Medulla oblongata (tissue), 1 donor: ENCODE results near the gene FARS2.
A peak's percentile ranks its signal among the peaks of the same experiment; 100 is the strongest.
"Not testable (repeated sequence)": the region's sequence is repeated elsewhere in the genome, so short reads cannot be mapped to it uniquely, and the experiment has no call there.

Source experiments
- DNase-seq: peaks from one replicate; pipeline ENCODE4 v3.0.0-alpha.2; 2015; ENCODE audit errors: extremely low spot score

Gene FARS2

DNA sequence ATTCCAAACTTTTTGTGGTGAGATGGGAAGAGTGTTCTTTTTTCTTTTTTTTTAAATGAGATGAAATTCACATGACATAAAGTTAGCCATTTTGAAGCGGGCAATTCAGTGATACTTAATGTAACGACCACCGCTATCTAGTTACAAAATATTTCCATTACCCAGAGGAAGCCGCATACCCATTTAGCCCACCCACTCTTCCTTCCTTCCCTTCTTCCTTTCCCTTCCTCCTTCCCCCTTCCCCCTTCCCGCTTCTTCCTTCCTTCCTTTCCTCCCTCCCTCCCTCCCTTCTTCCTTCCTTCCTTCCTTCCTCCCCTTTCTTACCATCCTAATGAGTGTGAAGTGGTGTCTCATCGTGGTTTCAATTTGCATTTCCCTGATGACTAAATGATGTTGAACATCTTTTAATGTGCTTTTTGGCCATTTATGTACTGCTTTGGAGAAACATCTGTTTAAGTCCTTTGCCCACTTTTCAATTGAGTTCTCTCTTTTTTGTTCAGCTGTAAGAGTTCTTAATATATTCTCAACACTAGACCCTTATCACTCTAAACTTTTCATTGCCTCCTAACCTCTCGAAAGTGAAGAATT is 371.1 kb downstream of the FARS2 start:
- no peak for DNase-seq

DNA sequence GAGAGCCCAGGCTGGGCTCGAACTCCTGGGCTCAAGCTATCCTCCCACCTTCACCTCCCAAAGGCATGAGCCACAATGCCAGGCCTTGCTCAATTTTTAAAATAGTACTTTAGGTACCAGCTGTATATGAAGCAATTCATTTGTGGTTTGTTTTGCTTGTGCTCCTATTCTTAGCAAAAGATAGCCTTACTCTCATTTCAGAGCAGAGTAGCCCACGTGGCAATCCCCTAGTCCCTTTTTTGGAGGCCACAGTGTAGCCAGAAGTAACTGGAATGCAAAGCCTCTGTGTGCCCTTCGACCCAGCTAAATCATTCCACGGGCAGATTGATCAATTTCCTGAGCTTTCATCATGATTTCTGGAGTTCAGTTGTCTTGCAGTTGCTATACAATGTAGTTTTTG is 373.2 kb downstream of the FARS2 start:
- DNase-seq: no peak

DNA sequence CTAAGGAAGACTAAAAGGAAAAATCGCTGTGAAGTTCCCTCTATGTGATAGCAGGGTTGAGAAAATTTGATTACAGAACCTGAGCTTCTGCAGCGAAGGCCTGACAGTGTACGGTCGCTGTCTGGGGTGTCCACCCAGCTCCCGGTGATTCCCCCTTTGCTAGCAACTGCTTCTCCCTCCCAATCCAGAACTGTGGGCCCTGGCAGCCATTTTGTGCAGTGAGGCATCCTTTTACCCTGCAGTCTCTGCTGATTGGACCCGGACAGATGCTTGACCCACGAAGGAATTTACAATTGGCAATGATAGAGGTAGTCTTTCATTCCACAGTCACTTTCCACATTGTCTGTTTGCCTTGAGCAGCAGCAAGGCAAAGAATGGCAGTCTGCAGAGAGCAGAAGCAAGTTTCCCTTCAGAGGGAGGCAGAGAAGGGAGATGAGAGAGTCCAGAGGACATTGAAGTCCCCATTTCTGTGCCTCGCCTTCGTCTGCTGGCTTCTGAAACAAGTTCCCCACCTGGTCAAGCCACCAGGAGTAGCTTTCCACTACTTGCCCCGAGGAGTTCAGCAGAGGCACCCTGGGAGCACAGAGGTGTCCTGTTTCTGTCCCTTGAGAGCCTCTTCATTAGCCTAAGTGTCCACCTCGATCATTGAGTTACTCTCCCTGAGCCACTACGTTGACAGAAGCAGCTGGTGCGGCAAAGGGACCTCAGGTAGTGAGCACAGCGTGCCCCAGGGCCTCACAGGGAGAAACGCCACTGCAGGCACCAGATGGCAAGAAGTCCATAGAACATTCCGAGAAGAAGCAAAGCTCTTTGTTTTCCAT is 375.1 kb downstream of the FARS2 start:
- no peak for DNase-seq

DNA sequence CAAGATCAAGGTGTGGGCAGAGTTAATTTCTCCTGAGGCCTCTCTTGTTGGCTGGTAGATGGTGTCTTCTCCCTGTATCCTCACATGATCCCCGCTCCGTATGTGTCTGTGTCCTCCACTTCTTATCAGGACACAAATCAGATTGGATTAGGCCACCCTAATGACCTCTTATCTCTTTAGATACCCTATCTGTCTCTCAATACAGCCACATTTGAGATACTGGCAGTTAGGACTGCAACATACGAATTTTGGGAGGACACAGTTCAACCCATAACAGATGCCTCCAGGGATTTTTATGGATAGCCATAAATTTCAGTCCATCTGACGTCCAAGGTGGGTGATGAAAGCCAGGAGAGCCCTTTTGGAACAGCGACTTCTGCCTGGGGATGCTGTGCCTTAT is 376.4 kb downstream of the FARS2 start:
- no peak for DNase-seq

DNA sequence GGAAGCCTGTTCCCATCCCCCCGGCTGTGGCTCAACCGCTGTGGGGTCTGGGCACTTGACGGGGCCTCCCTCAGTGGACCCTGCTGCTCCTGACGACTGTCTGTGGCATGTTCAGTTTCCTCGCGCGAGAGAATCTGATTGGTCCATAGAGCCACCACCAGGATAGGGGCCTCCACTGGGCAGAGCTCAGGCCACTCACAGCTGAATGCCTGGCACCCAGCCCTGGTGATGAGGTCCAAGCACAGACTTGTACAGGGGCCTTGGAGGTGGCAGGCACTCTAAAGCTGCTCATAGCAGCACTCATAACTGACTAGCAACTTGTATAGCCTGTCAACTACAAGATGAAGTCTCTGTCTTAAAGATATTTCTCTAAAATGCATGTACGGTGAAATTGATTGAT is 377.4 kb downstream of the FARS2 start:
- DNase-seq: peak; percentile 80

DNA sequence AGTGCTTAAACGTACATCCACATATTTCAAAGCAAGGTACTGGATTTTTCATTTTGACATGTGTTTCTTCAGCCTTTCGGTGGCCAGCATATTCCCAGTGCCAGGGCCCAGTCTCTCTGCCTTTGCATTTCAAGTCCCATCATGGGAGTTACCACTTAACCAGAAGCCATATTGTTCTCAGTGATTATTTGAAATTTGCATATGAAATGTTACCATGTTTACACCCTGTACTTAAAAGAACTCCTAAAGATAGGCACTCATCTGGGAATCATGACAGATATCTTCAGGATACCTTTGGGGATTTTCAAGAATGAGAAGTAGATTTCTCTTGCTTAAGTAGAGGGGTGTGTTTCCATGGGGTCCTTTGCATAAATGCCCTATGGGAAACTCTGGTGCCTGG is 377.9 kb downstream of the FARS2 start:
- no peak for DNase-seq

DNA sequence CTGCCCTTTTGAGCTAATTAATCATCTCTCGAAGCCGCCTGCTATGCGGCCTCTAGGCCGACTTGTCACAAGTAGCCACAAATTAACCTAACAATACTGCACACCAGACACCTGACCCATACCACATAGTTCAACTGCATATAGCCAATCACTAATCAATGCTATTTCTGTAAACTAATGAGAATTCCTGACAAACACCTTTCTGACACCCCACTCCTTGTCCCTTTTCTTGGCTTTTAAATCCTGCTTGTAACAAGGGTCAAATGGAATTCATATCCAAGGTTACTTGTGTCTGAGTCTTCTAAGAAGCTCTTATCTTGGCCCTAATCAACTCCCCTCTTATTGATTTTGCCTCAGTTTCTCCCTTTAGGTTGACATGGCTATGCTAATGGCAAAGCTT is 379.3 kb downstream of the FARS2 start:
- DNase-seq: no peak

DNA sequence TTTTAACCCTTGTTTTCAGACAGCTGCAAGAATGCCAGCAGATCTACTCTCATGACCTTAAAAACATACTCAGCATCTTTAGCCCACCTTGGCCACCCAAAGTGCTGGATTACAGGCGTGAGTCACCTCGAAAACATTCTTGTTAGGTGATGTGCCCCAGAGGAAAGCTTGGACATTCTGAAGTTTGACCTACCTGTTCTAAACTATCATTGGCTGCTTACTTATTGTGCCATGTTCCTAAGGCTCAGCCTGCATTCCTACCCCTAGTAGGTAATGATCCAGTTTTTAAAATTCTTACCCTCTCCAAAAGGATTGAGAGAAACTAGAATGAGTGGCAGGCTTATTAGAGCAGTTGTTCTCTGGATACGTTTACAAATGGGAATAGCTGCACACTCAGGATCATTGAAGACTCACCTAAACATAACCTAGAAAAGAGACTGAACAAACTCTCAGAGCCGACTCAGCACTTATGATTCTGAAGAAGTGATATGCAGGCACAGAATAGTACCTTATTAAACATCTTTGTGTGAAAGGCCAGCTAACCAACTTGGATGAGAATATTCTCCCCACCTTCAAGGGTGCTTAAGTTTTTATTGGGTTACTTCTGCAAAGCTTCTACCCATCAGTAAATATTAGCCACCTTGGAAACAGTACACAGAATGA is 383.3 kb downstream of the FARS2 start:
- no peak for DNase-seq

DNA sequence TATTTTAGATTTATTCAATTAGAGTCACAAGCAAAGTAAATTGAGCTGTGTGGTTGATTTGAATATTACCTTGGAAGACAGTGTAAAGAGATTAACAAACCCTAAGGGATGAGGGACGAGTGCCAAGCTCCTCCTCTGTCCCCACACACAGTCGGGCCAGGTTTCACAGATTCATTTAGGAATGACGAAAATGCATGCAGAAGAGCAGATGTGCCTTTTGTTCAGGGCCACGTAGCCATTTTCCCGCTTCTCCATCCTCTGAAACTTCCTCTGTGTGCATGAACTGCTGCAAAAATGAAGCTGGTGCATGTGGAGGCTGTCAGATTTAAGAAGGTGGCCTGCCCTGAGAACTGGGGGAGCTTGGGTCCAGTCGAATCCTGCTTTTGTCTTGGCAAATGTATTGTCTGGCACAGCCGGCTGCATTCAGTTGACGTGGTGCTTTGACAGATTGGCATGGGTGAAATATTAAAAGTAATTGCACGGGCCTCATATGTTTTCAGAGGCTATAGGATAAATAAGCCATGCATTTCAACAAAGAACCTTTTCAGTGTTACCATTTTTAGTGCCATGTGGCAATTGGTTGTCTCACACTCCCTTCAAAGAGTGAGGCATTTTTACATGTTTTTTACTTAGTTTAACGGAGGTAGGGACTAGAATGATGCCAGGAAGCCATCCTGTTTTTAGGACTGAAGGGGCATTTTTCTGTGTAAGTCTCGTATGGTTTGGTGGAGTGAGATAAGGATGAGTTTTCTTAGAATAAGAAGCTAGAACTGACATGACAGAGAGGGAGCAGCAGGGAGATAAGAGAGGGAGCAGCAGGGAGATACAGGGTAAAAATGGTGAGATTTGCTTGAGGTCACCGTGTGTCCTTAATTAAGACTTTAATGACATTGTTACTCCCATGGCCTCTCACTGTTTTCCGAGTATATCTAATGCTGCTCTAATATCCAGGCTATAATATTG is 384.3 kb downstream of the FARS2 start:
- DNase-seq: no peak

DNA sequence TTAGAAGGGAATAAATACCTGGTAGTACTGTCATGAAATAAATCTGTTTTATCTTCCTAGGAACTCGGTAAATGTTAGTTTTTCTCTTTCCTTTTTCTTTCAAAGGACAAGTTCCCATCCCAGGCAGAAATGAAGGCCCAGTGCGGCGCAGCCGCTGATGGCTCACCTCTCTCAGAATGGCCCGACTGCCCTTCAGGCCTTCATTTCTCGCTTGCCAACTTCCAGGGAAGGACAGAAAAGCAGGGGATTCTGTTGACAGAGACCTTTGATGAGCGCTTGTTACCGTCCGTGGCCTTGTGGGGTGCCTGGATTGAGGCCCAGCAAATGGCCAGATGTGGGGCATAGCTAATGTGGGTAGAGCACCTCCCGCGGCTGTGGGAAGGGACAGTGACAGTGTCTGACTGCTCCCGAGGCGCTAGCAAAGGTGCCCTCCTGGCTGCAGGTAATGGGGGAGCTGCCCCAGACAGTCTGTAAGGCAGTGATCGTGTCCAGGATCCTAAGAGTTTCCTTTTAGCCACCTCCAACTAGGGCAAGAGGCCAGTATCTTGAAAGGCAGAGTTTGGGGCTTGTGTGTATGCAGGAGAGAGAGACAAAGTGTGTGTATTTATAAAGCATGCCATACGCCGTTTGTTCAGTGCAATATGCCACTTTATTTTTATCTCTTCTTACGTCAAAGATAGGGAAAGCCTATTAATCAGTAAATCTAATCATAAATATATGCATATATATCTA is 391.3 kb downstream of the FARS2 start:
- no peak for DNase-seq

DNA sequence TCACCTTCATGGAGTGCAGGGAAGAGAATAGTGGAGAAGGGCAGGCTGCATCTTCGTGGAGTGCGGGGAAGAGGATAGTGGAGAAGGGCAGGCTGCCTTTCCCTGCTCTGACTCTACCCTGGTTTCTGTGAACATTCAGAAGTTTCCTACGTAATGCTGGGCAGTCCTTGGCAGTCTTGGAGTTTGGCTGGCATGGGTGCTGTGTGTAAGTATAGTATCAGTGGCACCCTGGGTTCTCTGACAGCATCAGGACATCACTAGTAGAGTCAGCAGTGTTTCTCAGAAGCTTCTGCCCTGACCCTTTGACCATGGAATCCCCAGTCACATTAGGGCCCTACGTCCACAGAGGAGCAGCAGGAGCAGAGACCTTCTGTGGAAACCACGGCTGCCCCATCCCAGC is 392.5 kb downstream of the FARS2 start:
- DNase-seq: no peak

DNA sequence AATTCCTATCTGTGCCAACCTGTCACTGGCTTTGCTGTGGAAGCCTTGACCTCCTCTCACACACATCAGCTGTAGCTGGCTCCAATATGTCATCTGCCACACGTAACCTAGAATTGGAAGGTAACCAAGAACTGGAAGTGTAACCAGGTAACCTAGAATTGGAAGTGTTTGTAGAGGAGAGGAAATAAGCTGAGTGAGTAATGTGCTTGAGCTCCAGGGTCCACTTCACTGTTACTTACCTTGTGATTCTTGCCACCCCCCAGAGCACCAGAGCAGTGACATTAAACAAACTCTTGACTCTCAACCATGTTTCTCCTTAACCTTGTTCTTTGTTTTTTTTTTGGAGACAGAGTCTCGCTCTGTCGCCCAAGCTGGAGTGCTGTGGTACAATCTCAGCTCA is 394.9 kb downstream of the FARS2 start:
- DNase-seq: no peak

DNA sequence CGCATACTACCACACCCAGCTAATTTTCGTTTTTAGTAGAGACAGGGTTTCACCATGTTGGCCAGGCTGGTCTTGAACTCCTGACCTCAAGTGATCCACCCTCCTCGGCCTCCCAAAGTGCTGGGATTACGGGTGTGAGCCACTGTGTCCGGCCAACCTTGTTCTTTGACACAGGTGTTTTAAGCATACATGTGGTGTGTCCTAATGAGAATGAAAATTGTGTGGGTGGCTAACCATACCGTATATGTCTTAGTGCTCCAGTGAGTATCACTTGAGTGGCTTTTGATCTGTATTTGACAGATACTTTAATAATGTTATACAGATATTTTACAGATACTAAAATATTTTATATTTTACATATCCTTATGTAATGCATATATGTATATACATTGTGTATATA is 395.4 kb downstream of the FARS2 start:
- not testable (repeated sequence) for DNase-seq

DNA sequence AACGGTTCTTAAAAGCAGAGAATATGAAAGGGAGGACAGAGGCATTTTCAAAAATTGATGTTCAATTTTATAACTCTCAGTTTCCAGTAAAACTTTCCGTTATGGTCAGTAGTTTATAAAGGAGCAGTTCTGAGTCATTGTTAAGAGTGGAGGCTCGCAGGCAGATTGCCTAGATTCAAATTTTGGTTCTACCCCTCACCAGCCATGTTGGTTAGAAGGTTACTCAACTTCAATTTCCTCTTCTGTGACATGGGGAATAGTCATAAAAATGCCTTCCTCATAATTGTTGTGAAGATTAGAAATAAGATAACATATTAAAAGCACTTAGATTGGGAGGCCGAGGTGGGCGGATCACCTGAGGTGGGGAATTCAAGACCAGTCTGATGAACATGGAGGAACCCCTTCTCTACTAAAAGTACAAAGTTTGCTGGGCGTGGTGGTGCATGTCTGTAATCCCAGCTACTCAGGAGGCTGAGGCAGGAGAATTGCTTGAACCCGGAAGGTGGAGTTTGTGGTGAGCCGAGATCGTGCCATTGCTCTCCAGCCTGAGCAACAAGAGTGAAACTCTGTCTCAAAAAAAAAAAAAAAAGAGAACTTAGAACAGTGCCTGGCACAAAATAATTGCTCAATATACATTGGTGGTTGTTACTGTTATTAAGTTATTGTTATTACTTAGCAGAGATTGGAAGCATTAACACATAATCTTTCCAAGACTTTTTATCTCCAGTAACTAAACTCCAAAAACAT is 396.5 kb downstream of the FARS2 start:
- no peak for DNase-seq

DNA sequence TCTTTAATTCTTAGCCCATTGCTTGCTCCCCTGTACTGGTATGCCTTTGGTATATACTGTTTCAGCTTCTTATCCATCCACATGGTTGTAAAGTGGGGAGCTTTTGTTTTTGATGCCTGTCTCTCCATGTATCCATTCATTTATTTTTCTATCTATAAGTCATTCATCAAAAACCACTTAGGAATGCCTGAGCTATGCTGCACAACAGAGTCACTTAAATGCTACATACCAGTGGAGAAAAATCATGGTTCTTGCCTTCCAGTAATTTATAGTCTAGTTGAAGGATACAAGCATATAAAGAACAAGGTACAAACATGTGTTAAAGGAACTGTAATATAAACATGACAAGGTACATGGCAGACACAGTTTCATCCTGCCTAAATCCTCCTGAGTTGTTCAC is 398.2 kb downstream of the FARS2 start:
- no peak for DNase-seq

DNA sequence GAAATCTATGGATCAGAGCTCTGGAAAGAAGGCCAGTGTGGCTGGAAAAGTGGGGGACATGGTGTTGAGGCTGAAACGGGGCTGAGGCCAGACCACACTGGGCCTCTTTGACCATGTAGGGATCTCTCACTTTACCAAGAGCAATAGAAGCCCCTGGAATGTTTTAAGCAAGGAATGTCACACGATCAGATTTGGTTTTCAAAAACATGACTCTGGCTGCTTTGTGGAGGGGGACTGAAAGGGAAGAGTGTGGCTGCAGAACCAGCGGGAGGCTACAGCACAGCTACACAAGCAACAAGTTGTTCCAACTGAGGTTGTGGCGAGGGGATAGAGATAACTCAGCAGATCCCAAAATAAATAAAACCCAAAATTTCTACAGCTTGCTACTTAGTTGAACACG is 399.5 kb downstream of the FARS2 start:
- DNase-seq: no peak

DNA sequence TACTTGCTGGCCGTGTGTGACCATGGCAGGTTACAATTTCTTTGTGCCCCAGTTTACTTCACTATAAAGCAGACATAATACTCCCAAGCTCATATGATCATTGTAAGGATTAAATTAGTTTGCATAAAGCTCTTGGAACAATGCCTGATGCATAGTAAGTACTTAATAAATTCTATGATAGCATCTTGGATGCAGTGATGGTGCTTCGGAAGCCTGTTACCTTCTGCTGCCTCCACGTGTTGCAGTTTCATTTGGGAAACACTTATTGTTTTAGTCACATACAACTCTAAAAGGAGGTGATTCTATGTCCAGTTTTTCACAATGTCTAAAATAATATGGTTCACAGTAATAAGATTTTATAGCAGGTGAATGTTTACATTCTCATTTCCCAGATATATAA is 401.5 kb downstream of the FARS2 start:
- no peak for DNase-seq

DNA sequence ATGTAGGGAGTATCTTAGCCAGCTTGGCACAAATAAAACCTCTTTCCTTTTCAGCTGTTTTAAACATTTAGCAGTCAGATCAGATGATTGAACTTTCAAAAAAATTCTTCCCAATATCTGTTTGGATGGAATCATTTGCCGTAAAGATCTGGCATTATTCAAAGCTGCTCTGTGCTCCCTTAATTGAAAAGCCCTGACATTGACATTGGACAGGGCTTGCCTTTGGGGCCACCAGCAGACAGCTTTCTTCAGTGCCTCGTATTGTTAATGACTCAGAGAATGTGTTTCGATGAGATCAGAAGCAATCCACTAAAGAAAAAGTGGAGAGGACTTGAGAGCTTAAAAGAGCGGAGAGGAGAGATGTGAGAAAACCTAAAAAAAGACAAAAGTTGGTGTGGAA is 401.9 kb downstream of the FARS2 start:
- no peak for DNase-seq

DNA sequence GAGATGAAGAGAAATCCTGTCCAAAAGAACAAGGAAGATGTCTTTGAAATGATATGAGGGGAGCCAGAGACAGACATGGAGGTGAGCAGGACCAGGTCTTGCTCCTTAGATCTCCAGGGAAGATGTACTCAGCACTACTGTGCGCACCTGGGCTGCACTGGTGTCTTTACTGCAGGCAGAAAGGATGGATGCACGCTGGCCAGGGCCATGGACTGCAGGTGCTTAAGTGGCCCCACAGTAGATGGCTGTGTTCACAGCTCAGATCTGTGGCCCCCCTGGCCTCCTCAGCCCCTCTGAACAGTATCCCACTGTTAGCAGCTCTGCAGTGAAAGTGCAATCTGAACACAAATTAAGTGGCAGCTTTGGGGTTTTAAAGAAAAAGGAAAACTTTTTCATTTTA is 402.4 kb downstream of the FARS2 start:
- no peak for DNase-seq

DNA sequence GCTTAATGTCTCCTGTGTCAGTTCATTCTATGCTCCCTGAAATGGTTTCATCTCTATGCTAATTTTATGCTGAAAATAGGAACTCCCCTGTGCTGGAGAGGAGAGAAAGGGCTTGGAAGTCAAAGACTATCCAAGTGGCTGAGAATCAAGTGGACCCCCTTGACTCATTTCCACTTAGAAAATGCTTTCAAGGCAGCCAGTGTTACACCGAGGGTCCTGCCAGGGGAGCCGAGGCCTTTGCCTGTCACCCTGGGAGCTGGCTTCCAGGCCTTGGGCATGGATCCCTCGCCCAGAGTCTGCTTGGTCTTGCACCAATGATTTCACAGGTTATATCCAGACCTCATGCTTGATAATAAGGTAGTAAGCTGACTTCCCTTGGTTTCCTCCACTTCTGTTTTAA is 402.8 kb downstream of the FARS2 start:
- DNase-seq: no peak

DNA sequence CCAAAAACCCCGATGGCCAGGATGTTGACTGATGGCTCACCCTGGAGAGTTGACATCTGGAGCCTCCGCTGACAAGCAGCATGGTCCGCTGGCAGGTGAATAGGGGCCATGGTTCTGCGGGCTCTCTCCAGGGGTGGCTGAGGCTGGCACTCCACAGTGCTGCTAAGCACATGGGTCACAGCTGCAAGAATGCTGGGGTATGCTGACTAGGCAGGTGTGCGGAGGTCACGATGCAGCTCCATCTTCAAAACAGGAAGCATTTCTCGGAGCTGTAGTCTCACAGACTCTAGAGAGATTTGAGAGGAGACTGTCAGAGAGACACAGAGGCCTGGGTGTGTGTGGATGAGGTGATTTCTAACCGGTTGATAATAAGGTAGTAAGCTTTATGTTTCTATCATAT is 403.9 kb downstream of the FARS2 start:
- DNase-seq: no peak
